ENCODE results near the gene HS1BP3.

Gene HS1BP3

DNA sequence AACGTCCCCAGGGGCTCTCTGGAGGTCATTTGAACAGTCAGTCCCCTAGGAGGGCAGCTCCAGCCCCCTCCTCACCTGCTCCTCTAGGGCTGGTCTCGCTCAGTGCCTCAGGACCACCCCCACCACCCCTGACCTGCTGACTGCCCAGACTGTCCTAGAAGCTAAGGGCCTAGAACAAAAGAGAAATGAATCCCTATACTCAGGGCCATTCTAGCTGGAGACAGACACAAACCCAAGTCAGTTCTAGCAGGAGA lies 83.0 kb downstream of the HS1BP3 start:
- FAIRE-seq = no peak

Measured in A204.1 (cell line).